Activated CD4-positive, alpha-beta T cell treated with anti-CD3 and anti-CD28 coated beads, Interleukin-2, amount 10 ng/mL, durations not matched to agents 7 days and 5 days (primary cell): Measurements from ENCODE around the gene JAKMIP1. TPM values are rescaled to one million over a fixed set of nuclear protein-coding genes. Genes with fewer than 3 reads are reported as not detected.
A peak's percentile ranks its signal among the peaks of the same experiment; 100 is the strongest.

ENCODE experiments used
- CTCF ChIA-PET: fragments of 350-600 bp; sonication (Branson Sonifier 250); formaldehyde crosslinking; loops from one replicate; lab custom pipeline; 2021; ENCODE audit warnings: antibody characterized with exemption; lab: Charles Lee
- POLR2A ChIA-PET: fragments of 350-600 bp; sonication (Branson Sonifier 250); formaldehyde crosslinking; loops from one replicate; lab custom pipeline; 2021; ENCODE audit warnings: antibody characterized with exemption; lab: Charles Lee
- DNase-seq: peaks from one replicate; pipeline ENCODE4 v3.0.0-alpha.2; 2020
- H3K27ac Mint-ChIP-seq: one replicate; pipeline ENCODE4 v1.8.0; 2021; ENCODE audit warnings: mild to moderate bottlenecking, moderate library complexity, mixed read lengths
- H3K27me3 Mint-ChIP-seq: one replicate; pipeline ENCODE4 v1.8.0; 2021; ENCODE audit warnings: mixed read lengths
- H3K36me3 Mint-ChIP-seq: one replicate; pipeline ENCODE4 v1.8.0; 2021; ENCODE audit warnings: low read depth, mixed read lengths
- H3K4me1 Mint-ChIP-seq: one replicate; pipeline ENCODE4 v1.8.0; 2021; ENCODE audit warnings: mixed read lengths
- H3K4me3 Mint-ChIP-seq: one replicate; pipeline ENCODE4 v1.8.0; 2021; ENCODE audit warnings: mild to moderate bottlenecking, moderate library complexity, mixed read lengths
- H3K9me3 Mint-ChIP-seq: one replicate; pipeline ENCODE4 v1.8.0; 2021; ENCODE audit warnings: mixed read lengths
- total RNA-seq, 2 experiments: library from RNA; stranded (reverse); gene quantifications; one replicate each; pipeline ENCODE4 v1.2.3, GENCODE V29; 2021

JAKMIP1 gene
- total RNA-seq, 2 experiments from 2014 or later, result 9.6 to 10.9 TPM

- H3K27ac Mint-ChIP-seq, result no peak overlapping the region
- DNase-seq, result no peak
- no peaks in the 10 kb centered on the region for H3K36me3 Mint-ChIP-seq
- no peaks in the 10 kb centered on the region for H3K9me3 Mint-ChIP-seq
- no peaks in the 10 kb centered on the region for H3K27me3 Mint-ChIP-seq
- no peak overlapping the region for H3K4me3 Mint-ChIP-seq
- POLR2A ChIA-PET, result no interaction called here
- no peaks in the 10 kb centered on the region for H3K4me1 Mint-ChIP-seq
- CTCF ChIA-PET, result no interaction called here
These were observed 209.7 kb downstream of the JAKMIP1 start for GRCh38 chr4:5990446-5991160.

- Mint-ChIP-seq H3K4me3 (no peak overlapping the region), H3K9me3 (peaks cover 6% of the 10 kb centered on the region), H3K27me3 (peaks cover 4% of the 10 kb centered on the region), H3K27ac (no peak overlapping the region), H3K4me1 (no peaks in the 10 kb centered on the region), H3K36me3 (no peaks in the 10 kb centered on the region)
- no peak for DNase-seq
- POLR2A ChIA-PET, result no interaction called here
- CTCF ChIA-PET, result interaction anchor here (1.3 kb wide), 1 partner anchor 9 kb away, joined by 5 read pairs; no protein-coding TSS in a partner anchor
These were observed 210.8 kb downstream of the JAKMIP1 start for GRCh38 chr4:5989236-5990225.

- CTCF ChIA-PET, result interaction anchor here (1.3 kb wide), 1 partner anchor 10 kb away, joined by 5 read pairs; no protein-coding TSS in a partner anchor
These were observed 212.1 kb downstream of the JAKMIP1 start for GRCh38 chr4:5988086-5988845.

GRCh38 chr4:5984843-5985242 is 215.5 kb downstream of the JAKMIP1 start:
- Mint-ChIP-seq H3K27me3 (peaks cover 10% of the 10 kb centered on the region), H3K36me3 (no peaks in the 10 kb centered on the region), H3K9me3 (peaks cover 12% of the 10 kb centered on the region), H3K27ac (no peak overlapping the region), H3K4me3 (no peak overlapping the region), H3K4me1 (no peaks in the 10 kb centered on the region)
- ChIA-PET CTCF (no interaction called here), POLR2A (no interaction called here)
- no peak for DNase-seq

More at GRCh38 chr4:5988086-5988845, 212.1 kb downstream of the JAKMIP1 start:
- Mint-ChIP-seq H3K4me3 (no peak overlapping the region), H3K27me3 (peaks cover 7% of the 10 kb centered on the region), H3K4me1 (no peaks in the 10 kb centered on the region), H3K27ac (no peak overlapping the region), H3K9me3 (peaks cover 12% of the 10 kb centered on the region), H3K36me3 (no peaks in the 10 kb centered on the region)
- no peak for DNase-seq
- POLR2A ChIA-PET, result no interaction called here

- Mint-ChIP-seq H3K9me3 (peaks cover 12% of the 10 kb centered on the region), H3K27me3 (peaks cover 30% of the 10 kb centered on the region), H3K27ac (peak overlapping the region; percentile 2), H3K4me3 (no peak overlapping the region), H3K36me3 (no peaks in the 10 kb centered on the region), H3K4me1 (no peaks in the 10 kb centered on the region)
- no peak for DNase-seq
- POLR2A ChIA-PET, result no interaction called here
- CTCF ChIA-PET, result interaction anchor here (0.6 to 1.0 kb wide), 2 partner anchors 326 to 573 kb away, joined by 3 read pairs; no protein-coding TSS in a partner anchor
These were observed 218.0 kb downstream of the JAKMIP1 start for GRCh38 chr4:5982156-5982973.

GRCh38 chr4:5980436-5981155 is 219.8 kb downstream of the JAKMIP1 start:
- H3K27ac Mint-ChIP-seq, result no peak overlapping the region
- H3K36me3 Mint-ChIP-seq, result no peaks in the 10 kb centered on the region
- H3K27me3 Mint-ChIP-seq, result peaks cover 30% of the 10 kb centered on the region
- H3K4me3 Mint-ChIP-seq, result no peak overlapping the region
- no peak for DNase-seq
- CTCF ChIA-PET, result no interaction called here
- POLR2A ChIA-PET, result no interaction called here
- H3K4me1 Mint-ChIP-seq, result no peaks in the 10 kb centered on the region
- H3K9me3 Mint-ChIP-seq, result peaks cover 12% of the 10 kb centered on the region

GRCh38 chr4:5979981-5980380 is 220.4 kb downstream of the JAKMIP1 start:
- Mint-ChIP-seq H3K27me3 (peaks cover 29% of the 10 kb centered on the region), H3K27ac (no peak overlapping the region)
- CTCF ChIA-PET, result no interaction called here

GRCh38 chr4:5976921-5977320 is 223.4 kb downstream of the JAKMIP1 start:
- H3K36me3 Mint-ChIP-seq, result no peaks in the 10 kb centered on the region
- H3K4me1 Mint-ChIP-seq, result no peaks in the 10 kb centered on the region
- CTCF ChIA-PET, result no interaction called here
- H3K27me3 Mint-ChIP-seq, result peaks cover 23% of the 10 kb centered on the region
- DNase-seq, result no peak
- no peak overlapping the region for H3K4me3 Mint-ChIP-seq
- H3K27ac Mint-ChIP-seq, result no peak overlapping the region
- H3K9me3 Mint-ChIP-seq, result no peaks in the 10 kb centered on the region
- POLR2A ChIA-PET, result no interaction called here

More at GRCh38 chr4:5979981-5980380, 220.4 kb downstream of the JAKMIP1 start:
- no peak for DNase-seq
- H3K9me3 Mint-ChIP-seq, result peaks cover 10% of the 10 kb centered on the region
- H3K36me3 Mint-ChIP-seq, result no peaks in the 10 kb centered on the region
- no peak overlapping the region for H3K4me3 Mint-ChIP-seq
- H3K4me1 Mint-ChIP-seq, result no peaks in the 10 kb centered on the region
- POLR2A ChIA-PET, result no interaction called here

GRCh38 chr4:5976431-5976830 is 223.9 kb downstream of the JAKMIP1 start:
- no peaks in the 10 kb centered on the region for H3K4me1 Mint-ChIP-seq
- no peak overlapping the region for H3K27ac Mint-ChIP-seq
- no peak for DNase-seq
- no peaks in the 10 kb centered on the region for H3K9me3 Mint-ChIP-seq
- no peak overlapping the region for H3K4me3 Mint-ChIP-seq
- H3K27me3 Mint-ChIP-seq, result peaks cover 23% of the 10 kb centered on the region
- no peaks in the 10 kb centered on the region for H3K36me3 Mint-ChIP-seq
- CTCF ChIA-PET, result interaction anchor here (0.6 kb wide), 1 partner anchor 356 kb away, joined by 3 read pairs; no protein-coding TSS in a partner anchor
- POLR2A ChIA-PET, result no interaction called here
